Measurements from ENCODE around the gene BAZ2B.

- TF ChIP-seq CTCF (conservative IDR thresholded peaks at IDR 0.05): no peak
- TF ChIP-seq ZFX (IDR thresholded peaks at IDR 0.05): no peak
Measured at GRCh38 chr2:159658881-159659873, 42.8 kb upstream of the BAZ2B start.

Data from C4-2B (cell line).